Mesendoderm (in vitro differentiated cells): ENCODE data around the gene DAND5.

ENCODE experiments used
- DNase-seq: peaks from one replicate; pipeline ENCODE4 v3.0.0; 2013
- H2AK5ac ChIP-seq: 2 replicates; pipeline ENCODE4 v1.6.1; 2013; ENCODE audit warnings: low read length, inconsistent platforms
- H2BK120ac ChIP-seq: 2 replicates; pipeline ENCODE4 v1.6.1; 2013; ENCODE audit warnings: low read depth, mild to moderate bottlenecking, low read length, moderate library complexity, mixed read lengths
- H2BK15ac ChIP-seq: replicated peaks from 2 replicates; pipeline ENCODE4 v1.6.1; 2013; ENCODE audit warnings: low read depth, mild to moderate bottlenecking, moderate library complexity
- H2BK5ac ChIP-seq: 2 replicates; pipeline ENCODE4 v1.6.1; 2013; ENCODE audit warnings: low read length, inconsistent platforms
- H3K18ac ChIP-seq: 2 replicates; pipeline ENCODE4 v1.6.1; 2013; ENCODE audit warnings: mild to moderate bottlenecking, low read length, mixed read lengths
- H3K23ac ChIP-seq: one replicate; pipeline ENCODE4 v1.6.1; 2013; ENCODE audit warnings: low read length
- H3K27ac ChIP-seq: 2 replicates; pipeline ENCODE4 v1.5.1; 2013; ENCODE audit warnings: low read depth, mild to moderate bottlenecking, inconsistent platforms, low read length, moderate library complexity
- H3K27me3 ChIP-seq: 2 replicates; pipeline ENCODE4 v1.6.1; 2013; ENCODE audit warnings: low read length, control low read depth, mild to moderate bottlenecking, inconsistent platforms; ENCODE audit not compliant: insufficient read depth, poor library complexity
- H3K36me3 ChIP-seq: 2 replicates; pipeline ENCODE4 v1.6.1; 2013; ENCODE audit warnings: low read length, inconsistent platforms; ENCODE audit not compliant: control insufficient read depth, insufficient read depth
- H3K4ac ChIP-seq: one replicate; pipeline ENCODE4 v1.6.1; 2013; ENCODE audit warnings: low read depth, mild to moderate bottlenecking, low read length, moderate library complexity
- H3K4me1 ChIP-seq: 2 replicates; pipeline ENCODE4 v1.6.1; 2013; ENCODE audit warnings: low read depth, low read length, inconsistent platforms; ENCODE audit not compliant: control insufficient read depth
- H3K4me2 ChIP-seq: 2 replicates; pipeline ENCODE4 v1.6.1; 2013; ENCODE audit warnings: low read length
- H3K4me3 ChIP-seq: 2 replicates; pipeline ENCODE4 v1.5.1; 2013; ENCODE audit warnings: mild to moderate bottlenecking, low read length
- H3K56ac ChIP-seq: one replicate; pipeline ENCODE4 v1.6.1; 2013; ENCODE audit warnings: low read length
- H3K79me1 ChIP-seq: 2 replicates; pipeline ENCODE4 v1.6.1; 2013; ENCODE audit warnings: low read length, inconsistent platforms
- H3K79me2 ChIP-seq: 2 replicates; pipeline ENCODE4 v1.6.1; 2013; ENCODE audit warnings: mild to moderate bottlenecking, low read length; ENCODE audit not compliant: control insufficient read depth, insufficient read depth
- H3K9ac ChIP-seq: 2 replicates; pipeline ENCODE4 v1.6.1; 2013; ENCODE audit warnings: low read length, inconsistent platforms
- H4K5ac ChIP-seq: one replicate; pipeline ENCODE4 v1.6.1; 2013; ENCODE audit warnings: low read length
- H4K8ac ChIP-seq: one replicate; pipeline ENCODE4 v1.6.1; 2013; ENCODE audit warnings: low read depth, mild to moderate bottlenecking, control low read depth, low read length, moderate library complexity
- WGBS: extraction: QIAGEN DNeasy Blood & Tissue Kit; methylation state at CpG from one replicate; pipeline ENCODE4 v1.1.7; 2013; ENCODE audit warnings: low lambda C conversion rate, missing lambda C conversion rate; ENCODE audit not compliant: insufficient coverage; ENCODE audit errors: extremely low coverage; 5-methylcytosine and 5-hydroxymethylcytosine counted together

The DAND5 gene

GRCh38 chr19:13014101-13014920, 44.9 kb downstream of the DAND5 start:
- no peak overlapping the region for H3K18ac ChIP-seq
- H4K5ac ChIP-seq: no peak overlapping the region
- H2AK5ac ChIP-seq: no peak overlapping the region
- no peak overlapping the region for H3K4me3 ChIP-seq
- H3K4me1 ChIP-seq: peaks cover 2% of the 10 kb centered on the region
- H3K79me1 ChIP-seq: no peaks in the 10 kb centered on the region
- WGBS: no CpG with 5 or more reads among the region's 35 CpGs
- H3K4me2 ChIP-seq: no peak overlapping the region
- no peaks in the 10 kb centered on the region for H3K79me2 ChIP-seq
- H3K27ac ChIP-seq: no peak overlapping the region
- H3K4ac ChIP-seq: no peak overlapping the region
- H2BK5ac ChIP-seq: no peak overlapping the region
- no peak overlapping the region for H2BK15ac ChIP-seq
- H2BK120ac ChIP-seq: no peak overlapping the region
- no peak overlapping the region for H4K8ac ChIP-seq
- DNase-seq: peak; percentile 47
- H3K56ac ChIP-seq: no peak overlapping the region
- H3K36me3 ChIP-seq: no peaks in the 10 kb centered on the region
- H3K9ac ChIP-seq: no peak overlapping the region
- H3K27me3 ChIP-seq: peaks cover 90% of the 10 kb centered on the region
- no peak overlapping the region for H3K23ac ChIP-seq

GRCh38 chr19:13014921-13015280, 45.5 kb downstream of the DAND5 start:
- DNase-seq: no peak
- Histone ChIP-seq H3K4me1 (peaks cover 2% of the 10 kb centered on the region), H3K4ac (no peak overlapping the region), H3K56ac (no peak overlapping the region), H3K79me2 (no peaks in the 10 kb centered on the region), H3K79me1 (no peaks in the 10 kb centered on the region), H2BK120ac (no peak overlapping the region), H3K27ac (no peak overlapping the region), H3K27me3 (peaks cover 88% of the 10 kb centered on the region), H3K4me3 (no peak overlapping the region), H2AK5ac (no peak overlapping the region), H4K8ac (no peak overlapping the region), H3K4me2 (no peak overlapping the region), H4K5ac (no peak overlapping the region), H3K36me3 (no peaks in the 10 kb centered on the region), H2BK15ac (no peak overlapping the region), H3K9ac (no peak overlapping the region), H3K23ac (no peak overlapping the region), H3K18ac (no peak overlapping the region), H2BK5ac (no peak overlapping the region)
- no CpG with 5 or more reads among the region's 4 CpGs for WGBS

- H3K9ac ChIP-seq: no peak overlapping the region
- H2BK5ac ChIP-seq: no peak overlapping the region
- H4K5ac ChIP-seq: no peak overlapping the region
- no peak overlapping the region for H2AK5ac ChIP-seq
- no peak overlapping the region for H2BK120ac ChIP-seq
- no peak overlapping the region for H3K27ac ChIP-seq
- no peak overlapping the region for H2BK15ac ChIP-seq
- peaks cover 87% of the 10 kb centered on the region for H3K27me3 ChIP-seq
- H3K23ac ChIP-seq: peak overlapping the region; percentile 72
- H4K8ac ChIP-seq: no peak overlapping the region
- no peaks in the 10 kb centered on the region for H3K36me3 ChIP-seq
- no CpG with 5 or more reads among the region's 12 CpGs for WGBS
- no peaks in the 10 kb centered on the region for H3K79me1 ChIP-seq
- peaks cover 2% of the 10 kb centered on the region for H3K4me1 ChIP-seq
- no peaks in the 10 kb centered on the region for H3K79me2 ChIP-seq
- H3K4me3 ChIP-seq: no peak overlapping the region
- no peak overlapping the region for H3K56ac ChIP-seq
- H3K18ac ChIP-seq: no peak overlapping the region
- H3K4ac ChIP-seq: no peak overlapping the region
- no peak overlapping the region for H3K4me2 ChIP-seq
- DNase-seq: peak; percentile 34
These were observed 46.2 kb downstream of the DAND5 start for GRCh38 chr19:13015361-13016223.

GRCh38 chr19:13016245-13016627, 46.9 kb downstream of the DAND5 start:
- Histone ChIP-seq H3K79me2 (no peaks in the 10 kb centered on the region), H3K4ac (no peak overlapping the region), H3K36me3 (no peaks in the 10 kb centered on the region), H3K18ac (no peak overlapping the region), H4K8ac (no peak overlapping the region), H3K9ac (no peak overlapping the region), H3K27ac (no peak overlapping the region), H3K79me1 (no peaks in the 10 kb centered on the region), H2BK15ac (no peak overlapping the region), H2BK120ac (no peak overlapping the region), H3K4me1 (peaks cover 2% of the 10 kb centered on the region), H3K27me3 (peaks cover 87% of the 10 kb centered on the region), H3K23ac (no peak overlapping the region), H2AK5ac (no peak overlapping the region), H3K4me3 (no peak overlapping the region), H3K56ac (no peak overlapping the region), H2BK5ac (no peak overlapping the region), H3K4me2 (no peak overlapping the region), H4K5ac (no peak overlapping the region)
- DNase-seq: no peak
- no CpG with 5 or more reads among the region's 7 CpGs for WGBS

GRCh38 chr19:13016628-13017305, 47.4 kb downstream of the DAND5 start:
- no peaks in the 10 kb centered on the region for H3K79me1 ChIP-seq
- WGBS: no CpG with 5 or more reads among the region's 22 CpGs
- H3K27me3 ChIP-seq: peaks cover 87% of the 10 kb centered on the region
- no peaks in the 10 kb centered on the region for H3K36me3 ChIP-seq
- H3K18ac ChIP-seq: no peak overlapping the region
- no peak overlapping the region for H3K4me2 ChIP-seq
- H3K4me3 ChIP-seq: no peak overlapping the region
- H3K79me2 ChIP-seq: no peaks in the 10 kb centered on the region
- H4K8ac ChIP-seq: no peak overlapping the region
- no peak overlapping the region for H3K27ac ChIP-seq
- H3K4ac ChIP-seq: no peak overlapping the region
- DNase-seq: peak; percentile 46
- no peak overlapping the region for H3K23ac ChIP-seq
- peaks cover 2% of the 10 kb centered on the region for H3K4me1 ChIP-seq
- H3K56ac ChIP-seq: no peak overlapping the region
- H2BK5ac ChIP-seq: no peak overlapping the region
- H2AK5ac ChIP-seq: no peak overlapping the region
- no peak overlapping the region for H2BK15ac ChIP-seq
- H3K9ac ChIP-seq: no peak overlapping the region
- H2BK120ac ChIP-seq: no peak overlapping the region
- H4K5ac ChIP-seq: no peak overlapping the region
